B cell (primary cell): Measurements from ENCODE around the gene CARMIL1. TPM values are rescaled to one million over a fixed set of nuclear protein-coding genes. Genes with fewer than 3 reads are reported as not detected.

Experiments
- ATAC-seq: fragments of 200-7000 bp; cut with Tn5 transposase; one replicate; pipeline ENCODE4 v1.10.0; 2021; ENCODE audit warnings: low read depth, mild to moderate bottlenecking, moderate number of reproducible peaks, moderate library complexity
- CTCF ChIA-PET: fragments of 350-600 bp; sonication (Branson Sonifier 250); formaldehyde crosslinking; loops from one replicate; lab custom pipeline; 2021; ENCODE audit warnings: antibody characterized with exemption, inconsistent platforms; lab: Charles Lee
- POLR2A ChIA-PET: fragments of 350-600 bp; sonication (Branson Sonifier 250); formaldehyde crosslinking; loops from one replicate; lab custom pipeline; 2021; ENCODE audit warnings: antibody characterized with exemption; lab: Charles Lee
- DNase-seq: peaks from one replicate; pipeline ENCODE4 v3.0.0; 2013
- H2AFZ ChIP-seq: 2 replicates; pipeline ENCODE4 v1.6.1; 2012; ENCODE audit warnings: mild to moderate bottlenecking, low read depth, low read length; ENCODE audit not compliant: insufficient read depth, poor library complexity, severe bottlenecking
- H3K27ac ChIP-seq, 2 donors: 1 replicate in 1 of 2; 2 replicates in 1 of 2; pipeline ENCODE4 v1.5.1; 2012 to 2013; ENCODE audit warnings: low read length in 2 of 2, mild to moderate bottlenecking in 2 of 2, moderate library complexity in 1 of 2
- H3K27me3 ChIP-seq, 4 experiments: fragments of 200-600 bp in 1 of 4; sonication (generic) in 1 of 4; replicated peaks in 1 of 4; 1 replicate in 2 of 4; 2 replicates in 2 of 4; pipeline versions ENCODE4 v1.6.1 to v1.7.0; 2013 to 2016; ENCODE audit warnings: low read length in 3 of 4, mild to moderate bottlenecking in 2 of 4, mixed read lengths in 1 of 4, moderate library complexity in 1 of 4; ENCODE audit not compliant: insufficient read depth in 4 of 4, control insufficient read depth in 3 of 4; ENCODE audit errors: control extremely low read depth in 1 of 4
- H3K36me3 ChIP-seq, 2 experiments: replicated peaks in 1 of 2; 1 replicate in 1 of 2; 2 replicates in 1 of 2; pipeline versions ENCODE4 v1.6.1 to v1.7.1; 2013; ENCODE audit warnings: low read length in 1 of 2; ENCODE audit not compliant: insufficient read depth in 2 of 2, control insufficient read depth in 1 of 2; ENCODE audit errors: control extremely low read depth in 1 of 2, extremely low read depth in 1 of 2
- H3K4me1 ChIP-seq, 2 donors: fragments of 200-600 bp in 1 of 2; sonication (generic) in 1 of 2; 1 replicate in 1 of 2; 2 replicates in 1 of 2; pipeline versions ENCODE4 v1.5.1 to v1.6.1; 2013 to 2017; ENCODE audit warnings: low read length in 2 of 2; ENCODE audit not compliant: control insufficient read depth in 2 of 2, insufficient read depth in 2 of 2
- H3K4me2 ChIP-seq: replicated peaks from 2 replicates; pipeline ENCODE3; 2012; ENCODE audit warnings: mild to moderate bottlenecking, low read depth, low read length; ENCODE audit not compliant: poor library complexity, severe bottlenecking
- H3K4me3 ChIP-seq, 5 experiments: fragments of 200-600 bp in 1 of 5; sonication (generic) in 1 of 5; 1 replicate in 3 of 5; 2 replicates in 2 of 5; pipeline versions ENCODE4 v1.5.1 to v1.7.0; 2011 to 2016; ENCODE audit warnings: low read length in 4 of 5, mild to moderate bottlenecking in 4 of 5, low read depth in 2 of 5, control low read depth in 1 of 5, moderate library complexity in 1 of 5; ENCODE audit not compliant: insufficient read depth in 1 of 5; ENCODE audit errors: control extremely low read depth in 1 of 5, extremely low read depth in 1 of 5
- H3K79me2 ChIP-seq: fragments of 200-600 bp; sonication (generic); one replicate; pipeline ENCODE4 v1.6.0; 2016; ENCODE audit warnings: low read length; ENCODE audit not compliant: control insufficient read depth, insufficient read depth
- H3K9ac ChIP-seq: fragments of 200-600 bp; sonication (generic); 2 replicates; pipeline ENCODE4 v1.6.1; 2017; ENCODE audit warnings: mild to moderate bottlenecking, low read length, moderate library complexity
- H3K9me3 ChIP-seq, 3 donors: one replicate each; pipeline versions ENCODE4 v1.6.1 to v1.7.1; 2013; ENCODE audit warnings: low read length in 2 of 3; ENCODE audit not compliant: control insufficient read depth in 2 of 3, insufficient read depth in 1 of 3; ENCODE audit errors: control extremely low read depth in 1 of 3
- H4K20me1 ChIP-seq: 2 replicates; pipeline ENCODE4 v1.6.0; 2012; ENCODE audit warnings: mild to moderate bottlenecking, low read length; ENCODE audit not compliant: insufficient read depth, control insufficient read depth, poor library complexity, severe bottlenecking
- H3K27ac Mint-ChIP-seq: one replicate; pipeline ENCODE4 v1.8.0; 2021; ENCODE audit warnings: mixed read lengths
- H3K27me3 Mint-ChIP-seq: one replicate; pipeline ENCODE4 v1.8.0; 2021; ENCODE audit warnings: mixed read lengths
- H3K4me1 Mint-ChIP-seq: one replicate; pipeline ENCODE4 v1.8.0; 2021; ENCODE audit warnings: mixed read lengths
- H3K4me3 Mint-ChIP-seq: one replicate; pipeline ENCODE4 v1.8.0; 2021; ENCODE audit warnings: mixed read lengths
- H3K9me3 Mint-ChIP-seq: one replicate; pipeline ENCODE4 v1.8.0; 2022; ENCODE audit warnings: mixed read lengths; ENCODE audit not compliant: insufficient read depth
- CTCF ChIP-seq: fragments of 200-600 bp; IDR thresholded peaks from one replicate; pipeline ENCODE4 v1.8.0; 2022; ENCODE audit warnings: antibody characterized with exemption, mild to moderate bottlenecking
- EZH2 ChIP-seq: IDR thresholded peaks from 2 replicates; pipeline ENCODE4 v1.6.1; 2012; ENCODE audit warnings: borderline replicate concordance, low read depth, mild to moderate bottlenecking, moderate library complexity, low read length; ENCODE audit not compliant: insufficient read depth, poor library complexity, severe bottlenecking
- whole genome bisulfite sequencing: methylation state at CpG from one replicate; pipeline ENCODE4 v1.1.5; 2013; ENCODE audit warnings: missing lambda C conversion rate; ENCODE audit not compliant: insufficient coverage; 5-methylcytosine and 5-hydroxymethylcytosine counted together
- intact Hi-C: fragments of 100-400 bp; cut with micrococcal nuclease; formaldehyde crosslinking; loops from one replicate; pipeline ENCODE4 v1.10.0; 2022
- polyA plus RNA-seq: library from polyadenylated mRNA; depleted of rRNA; stranded (reverse); fragments of >200 nt; gene quantifications from 2 replicates; pipeline ENCODE4 v1.2.3, GENCODE V29; 2012
- total RNA-seq, 2 donors: library from RNA; stranded (reverse); fragments of 120-200 nt in 1 of 2; gene quantifications; 1 replicate in 1 of 2; 2 replicates in 1 of 2; pipeline versions ENCODE4 v1.2.3 to v1.2.4, GENCODE V29; 2013 to 2022

The CARMIL1 gene
- total and polyA plus RNA-seq, 2 donors (not counting 1 experiment from before 2014, with no cell fraction given), result 7.5 to 11.0 TPM

GRCh38 chr6:25242567-25242966, 36.6 kb upstream of the CARMIL1 start:
- DNase-seq (no peak), ATAC-seq (no peak)
- Histone ChIP-seq H3K4me2 (no peak overlapping the region), H2AFZ (no peak overlapping the region), H3K79me2 (no peaks in the 10 kb centered on the region), H4K20me1 (no peaks in the 10 kb centered on the region), H3K36me3 (no peaks in the 10 kb centered on the region), H3K4me1 (no peaks in the 10 kb centered on the region), H3K9me3 (no peaks in the 10 kb centered on the region), H3K9ac (no peak overlapping the region), H3K4me3 (no peak overlapping the region), H3K27ac (no peak overlapping the region), H3K27me3 (no peaks in the 10 kb centered on the region)
- Mint-ChIP-seq H3K4me3 (no peak overlapping the region), H3K4me1 (no peaks in the 10 kb centered on the region), H3K27ac (no peak overlapping the region), H3K27me3 (peaks cover 13% of the 10 kb centered on the region), H3K9me3 (no peaks in the 10 kb centered on the region)
- no peak for TF ChIP-seq CTCF
- no peak for TF ChIP-seq EZH2
- POLR2A ChIA-PET, result no interaction called here
- no CpG with 5 or more reads among the region's 2 CpGs for WGBS
- CTCF ChIA-PET, result interaction anchor here (1.1 kb wide), 1 partner anchor 23 kb away, joined by 3 read pairs; no protein-coding TSS in a partner anchor
- intact Hi-C loops, result no loop called here

GRCh38 chr6:25244865-25245264, 34.3 kb upstream of the CARMIL1 start:
- no peak for ATAC-seq
- H4K20me1 ChIP-seq, result no peaks in the 10 kb centered on the region
- no peak overlapping the region for H3K4me3 ChIP-seq
- H3K27me3 Mint-ChIP-seq, result peaks cover 13% of the 10 kb centered on the region
- DNase-seq, result no peak
- CTCF ChIA-PET, result interaction anchor here (0.8 kb wide), 1 partner anchor 21 kb away, joined by 4 read pairs; no protein-coding TSS in a partner anchor
- intact Hi-C loops, result no loop called here
- H3K79me2 ChIP-seq, result no peaks in the 10 kb centered on the region
- H3K27ac Mint-ChIP-seq, result no peak overlapping the region
- H3K9me3 Mint-ChIP-seq, result no peaks in the 10 kb centered on the region
- POLR2A ChIA-PET, result no interaction called here
- no peaks in the 10 kb centered on the region for H3K4me1 ChIP-seq
- no peaks in the 10 kb centered on the region for H3K27me3 ChIP-seq
- no peaks in the 10 kb centered on the region for H3K4me1 Mint-ChIP-seq
- H2AFZ ChIP-seq, result no peak overlapping the region
- H3K9me3 ChIP-seq, result no peaks in the 10 kb centered on the region
- H3K9ac ChIP-seq, result no peak overlapping the region
- no peak overlapping the region for H3K27ac ChIP-seq
- no peak for TF ChIP-seq EZH2
- no peak for TF ChIP-seq CTCF
- no peak overlapping the region for H3K4me3 Mint-ChIP-seq
- H3K36me3 ChIP-seq, result no peaks in the 10 kb centered on the region
- H3K4me2 ChIP-seq, result no peak overlapping the region
